ENCODE measurements around the gene CETP. TPM values are rescaled to one million over a fixed set of nuclear protein-coding genes. Genes with fewer than 3 reads are reported as not detected.

Gene CETP
- total RNA-seq, 6 experiments from 2014 or later: 0.62 to 11.8 (median 4.7) TPM

GRCh38 chr16:57029161-57030160 is 67.7 kb downstream of the CETP start:
- TF ChIP-seq POLR2A (IDR thresholded peaks at IDR 0.05): no peak
- TF ChIP-seq CTCF (IDR thresholded peaks at IDR 0.05): no peak
- H3K27ac ChIP-seq: no peak overlapping the region
- intact Hi-C loops (cut with DNase I): no loop called here
- no peaks in the 10 kb centered on the region for H3K27me3 ChIP-seq
- no peaks in the 10 kb centered on the region for H3K4me1 ChIP-seq
- H3K4me3 ChIP-seq: no peak overlapping the region
- ATAC-seq (no peak), DNase-seq (no peak)
- no peaks in the 10 kb centered on the region for H3K9me3 ChIP-seq
- WGBS (ENCODE audit: insufficient coverage, low coverage, low lambda C conversion rate, missing lambda C conversion rate): 91% methylated on average over 6 of the region's 16 CpGs
- no peaks in the 10 kb centered on the region for H3K36me3 ChIP-seq

- Histone ChIP-seq H3K27ac (no peak overlapping the region), H3K27me3 (no peaks in the 10 kb centered on the region), H3K36me3 (no peaks in the 10 kb centered on the region), H3K4me3 (no peak overlapping the region), H3K4me1 (no peaks in the 10 kb centered on the region), H3K9me3 (no peaks in the 10 kb centered on the region)
- intact Hi-C loops (cut with DNase I): no loop called here
- DNase-seq (no peak), ATAC-seq (no peak)
- WGBS (ENCODE audit: insufficient coverage, low coverage, low lambda C conversion rate, missing lambda C conversion rate): 82% methylated on average over 2 of the region's 2 CpGs
- no peak for TF ChIP-seq CTCF (IDR thresholded peaks at IDR 0.05)
- TF ChIP-seq POLR2A (IDR thresholded peaks at IDR 0.05): no peak
These were observed 68.7 kb downstream of the CETP start for GRCh38 chr16:57030346-57030902.

GRCh38 chr16:57031156-57031555 is 69.4 kb downstream of the CETP start:
- Histone ChIP-seq H3K36me3 (no peaks in the 10 kb centered on the region), H3K4me1 (no peaks in the 10 kb centered on the region), H3K4me3 (no peak overlapping the region), H3K9me3 (no peaks in the 10 kb centered on the region), H3K27ac (no peak overlapping the region), H3K27me3 (no peaks in the 10 kb centered on the region)
- DNase-seq (peak in 1 of 3 donors; percentile 20), ATAC-seq (no peak)
- WGBS (ENCODE audit: insufficient coverage, low coverage, low lambda C conversion rate, missing lambda C conversion rate): 75% methylated on average over 3 of the region's 4 CpGs
- intact Hi-C loops (cut with DNase I): no loop called here
- TF ChIP-seq POLR2A (IDR thresholded peaks at IDR 0.05): no peak
- no peak for TF ChIP-seq CTCF (IDR thresholded peaks at IDR 0.05)

- TF ChIP-seq POLR2A (IDR thresholded peaks at IDR 0.05) (no peak), CTCF (IDR thresholded peaks at IDR 0.05) (no peak)
- Histone ChIP-seq H3K27me3 (no peaks in the 10 kb centered on the region), H3K4me3 (no peak overlapping the region), H3K27ac (no peak overlapping the region), H3K4me1 (no peaks in the 10 kb centered on the region), H3K36me3 (no peaks in the 10 kb centered on the region), H3K9me3 (no peaks in the 10 kb centered on the region)
- ATAC-seq (no peak), DNase-seq (no peak)
- intact Hi-C loops (cut with DNase I): no loop called here
These were observed 70.6 kb downstream of the CETP start for GRCh38 chr16:57032346-57032745.

Measured in right lobe of liver (tissue), 6 donors.